Jurkat, Clone E6-1 (cell line): ENCODE data around the gene FLNB.
A peak's percentile ranks its signal among the peaks of the same experiment; 100 is the strongest.

ENCODE experiments used
- DNase-seq: peaks from one replicate; pipeline ENCODE4 v3.0.0-alpha.2; 2011; ENCODE audit warnings: low read depth, low spot score
- H3K4me3 ChIP-seq: 2 replicates; pipeline ENCODE4 v1.5.1; 2011; ENCODE audit warnings: mild to moderate bottlenecking, low read length, control low read depth, moderate library complexity

The FLNB gene

DNA sequence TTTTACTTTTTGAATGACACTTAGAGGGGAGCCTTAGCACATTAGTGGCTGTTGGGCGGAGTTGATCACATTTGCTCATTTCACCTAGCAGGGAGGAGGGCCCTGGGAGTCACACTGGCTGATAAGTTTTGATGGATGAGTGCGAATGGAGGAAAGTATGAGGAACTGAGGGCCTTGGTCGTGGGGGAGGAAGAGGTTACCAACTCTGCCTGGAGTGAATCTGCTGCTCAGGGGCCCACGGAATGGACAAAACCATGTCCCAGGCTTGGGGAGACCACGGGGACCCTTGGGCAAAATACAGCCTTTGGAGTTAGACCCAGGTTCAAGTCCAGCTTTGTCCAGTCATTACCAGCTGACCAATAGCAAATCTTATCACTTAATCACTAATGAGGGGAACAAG is 5.1 kb upstream of the FLNB start:
- no peak overlapping the region for H3K4me3 ChIP-seq
- DNase-seq = no peak

DNA sequence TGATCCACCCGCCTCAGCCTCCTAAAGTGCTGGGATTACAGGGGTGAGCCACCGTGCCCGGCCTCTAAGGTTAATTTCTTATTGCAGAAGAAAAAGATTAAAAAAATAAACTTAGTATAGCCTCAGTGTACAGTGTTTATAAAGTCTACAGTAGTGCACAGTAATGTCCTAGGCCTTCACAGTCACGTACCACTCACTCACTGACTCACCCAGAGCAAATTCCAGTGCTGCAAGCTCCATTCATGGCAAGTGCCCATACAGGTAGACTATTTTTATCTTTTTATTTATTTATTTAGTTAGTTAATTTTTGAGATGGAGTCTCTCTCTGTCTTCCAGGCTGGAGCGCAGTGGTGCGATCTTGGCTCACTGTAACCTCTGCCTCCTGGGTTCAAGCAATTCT is 3.2 kb upstream of the FLNB start:
- no peak overlapping the region for H3K4me3 ChIP-seq
- no peak for DNase-seq

DNA sequence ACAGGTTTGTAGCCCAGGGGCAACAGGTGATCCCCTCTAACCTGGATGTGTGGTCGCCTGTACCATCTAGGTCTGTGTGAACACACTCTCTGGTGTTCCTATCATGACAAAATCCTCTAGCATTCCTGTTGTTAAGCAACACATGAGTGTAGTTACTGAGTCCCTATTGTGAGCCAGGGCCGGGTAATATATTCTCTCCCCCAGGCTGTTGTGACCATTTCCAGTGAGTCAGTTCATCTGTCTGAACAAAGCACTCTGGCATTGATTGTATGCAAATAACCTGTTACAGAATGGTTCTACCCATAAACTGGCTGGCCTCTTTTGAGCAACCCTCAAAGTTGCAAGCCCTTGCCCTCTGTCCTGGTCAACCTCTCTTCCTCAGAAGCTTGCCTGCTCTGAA is 2.6 kb upstream of the FLNB start:
- DNase-seq = no peak
- no peak overlapping the region for H3K4me3 ChIP-seq

DNA sequence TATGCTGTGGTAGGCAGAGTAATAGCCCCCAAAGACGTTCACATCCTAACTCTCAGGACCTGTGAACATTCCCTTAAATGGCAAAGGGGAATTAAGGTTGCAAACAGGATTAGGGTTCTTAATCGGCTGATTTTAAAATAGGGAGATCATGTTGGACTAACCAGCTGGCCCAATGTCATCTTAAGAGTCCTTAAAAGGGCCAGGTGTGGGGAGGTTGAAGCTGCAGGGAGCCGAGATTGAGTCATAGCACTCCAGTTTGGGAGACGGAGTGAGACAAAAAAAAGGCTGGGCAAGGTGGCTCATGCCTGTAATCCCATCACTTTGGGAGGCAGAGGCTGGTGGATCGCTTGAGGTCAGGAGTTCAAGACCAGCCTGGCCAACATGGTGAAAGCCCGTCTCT is 1.6 kb upstream of the FLNB start:
- no peak for DNase-seq
- H3K4me3 ChIP-seq = no peak overlapping the region

DNA sequence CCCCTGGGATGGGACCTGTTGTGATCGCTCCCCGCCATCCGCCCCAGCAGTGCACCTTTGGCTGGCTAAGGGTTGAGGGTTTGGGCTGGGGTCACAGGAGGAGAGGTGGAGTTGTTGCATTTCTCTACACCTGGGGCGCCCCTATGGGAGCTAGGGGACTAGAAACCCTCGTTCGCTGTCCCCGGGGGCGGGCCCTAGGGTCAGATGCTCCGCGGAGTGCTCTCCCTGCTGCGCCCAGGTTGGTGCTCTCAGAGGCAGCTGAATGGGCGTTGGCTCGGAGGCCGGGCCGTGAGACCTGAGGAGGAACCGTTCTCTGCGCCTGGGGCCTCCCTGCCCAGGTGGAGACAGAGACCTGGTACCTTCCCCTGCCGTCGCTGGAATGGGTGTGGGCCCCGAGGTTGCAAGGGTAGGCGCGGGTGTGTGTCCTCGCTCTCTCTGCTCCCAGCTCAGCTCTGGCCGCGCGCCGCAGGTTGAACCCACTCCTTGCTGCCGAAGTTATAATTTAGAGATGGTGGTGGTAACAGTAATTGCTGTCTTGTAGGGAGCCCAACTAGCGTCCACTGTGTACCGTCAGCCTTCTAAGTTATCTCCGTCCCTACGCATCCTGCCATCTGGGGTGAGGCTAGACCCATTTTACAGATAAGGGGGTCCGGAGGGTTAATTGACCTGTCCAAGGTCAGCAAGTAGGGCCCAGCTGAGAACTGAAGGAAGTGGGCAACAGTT is 965 bp downstream of the FLNB start:
- peak overlapping the region; percentile 79 for H3K4me3 ChIP-seq
- no peak for DNase-seq

DNA sequence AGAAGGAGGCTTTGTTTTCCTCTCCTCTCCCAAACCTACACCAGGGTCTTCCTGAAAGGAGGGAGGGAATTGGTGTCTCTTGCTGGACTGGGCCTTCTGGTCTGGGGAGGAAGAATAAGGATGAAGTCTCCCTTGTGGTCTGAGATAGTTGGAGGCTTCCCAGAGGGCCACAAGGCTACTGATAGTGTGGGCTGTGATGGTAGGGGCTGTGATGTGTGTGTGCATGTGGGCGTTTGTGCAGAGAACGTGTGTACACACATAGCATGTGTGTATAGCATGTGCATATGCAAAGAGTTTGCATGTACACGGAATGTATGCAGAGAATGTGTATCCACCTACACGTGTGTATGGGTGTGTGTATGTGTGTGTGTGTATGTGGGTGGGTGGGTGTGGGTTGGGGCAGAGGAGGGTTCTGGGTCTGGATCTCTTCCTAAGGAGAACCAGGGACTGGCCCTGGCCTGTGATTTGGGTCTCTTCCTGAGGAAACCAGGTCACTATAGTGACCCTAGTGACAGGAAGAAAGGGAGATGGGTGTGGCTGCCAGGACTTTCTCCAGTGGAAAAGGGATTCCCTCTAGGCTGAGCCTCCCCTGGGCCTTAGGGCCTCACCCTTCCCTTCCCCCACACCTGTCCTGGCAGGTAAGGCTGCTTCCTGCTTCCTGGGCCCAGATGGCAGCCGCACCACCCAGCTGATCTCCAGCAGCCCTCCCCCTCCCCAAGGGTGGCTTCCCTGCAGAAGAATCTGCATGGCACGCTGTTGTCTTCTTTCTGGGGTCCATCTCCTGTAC is 1.7 kb downstream of the FLNB start:
- H3K4me3 ChIP-seq = peak overlapping the region; percentile 79
- no peak for DNase-seq

DNA sequence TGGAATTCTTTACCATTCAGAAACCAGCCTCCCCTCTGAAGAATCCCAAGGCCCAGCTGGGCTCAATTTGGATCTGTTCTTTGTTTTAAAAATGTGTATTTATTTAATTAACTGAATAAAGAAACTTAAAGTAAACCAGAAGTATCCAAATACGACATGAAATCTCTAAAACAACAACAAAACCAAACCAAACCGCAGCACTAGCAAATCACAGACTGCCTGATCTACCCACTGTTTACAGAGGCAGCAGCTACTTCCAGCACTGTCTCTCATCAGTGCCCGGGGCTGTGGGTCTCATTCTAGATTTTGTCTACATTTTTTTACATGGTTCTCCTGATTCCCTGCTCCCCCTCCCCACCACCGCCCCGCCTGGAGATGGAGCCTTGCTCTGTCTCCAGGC is 2.3 kb downstream of the FLNB start:
- no peak for DNase-seq
- H3K4me3 ChIP-seq = no peak overlapping the region

DNA sequence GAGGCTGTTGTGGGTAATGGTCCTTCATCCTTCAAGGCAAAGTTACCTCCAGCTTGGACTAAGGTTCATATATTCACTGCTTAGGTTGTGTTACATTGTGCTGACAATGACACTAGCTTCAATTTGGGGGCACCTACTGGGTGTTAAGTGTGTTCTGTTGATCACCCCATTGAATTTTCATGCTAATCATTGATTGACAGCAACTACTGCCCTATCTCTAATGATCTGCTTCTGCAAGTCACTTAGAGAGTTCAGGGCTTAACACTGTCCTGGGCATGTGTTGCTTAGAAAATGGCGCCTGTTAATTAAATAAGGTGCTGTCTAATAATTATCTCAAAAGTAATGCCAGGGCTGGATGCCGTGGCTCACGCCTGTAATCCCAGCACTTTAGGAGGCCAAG is 3.4 kb downstream of the FLNB start:
- no peak overlapping the region for H3K4me3 ChIP-seq
- DNase-seq = no peak

DNA sequence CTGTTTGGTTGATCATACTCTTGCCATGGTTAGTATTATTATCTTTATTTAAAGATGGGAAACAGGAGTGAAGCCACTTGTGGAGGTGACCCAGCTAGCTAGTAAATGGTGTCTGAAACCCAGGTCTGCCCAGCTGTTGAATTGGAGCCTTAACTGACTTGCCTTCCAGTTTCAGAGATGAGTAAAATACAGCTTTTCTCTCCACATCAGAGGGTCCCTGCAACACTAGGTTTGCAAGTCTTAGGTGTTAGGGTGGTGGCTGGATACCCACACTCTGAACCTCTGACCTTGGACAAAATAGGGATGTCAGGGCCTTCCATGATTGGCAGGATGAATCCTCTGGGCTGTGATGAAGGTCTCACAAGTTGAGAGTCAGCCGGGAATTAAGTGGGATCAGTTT is 4.1 kb downstream of the FLNB start:
- no peak for DNase-seq
- H3K4me3 ChIP-seq = no peak overlapping the region

DNA sequence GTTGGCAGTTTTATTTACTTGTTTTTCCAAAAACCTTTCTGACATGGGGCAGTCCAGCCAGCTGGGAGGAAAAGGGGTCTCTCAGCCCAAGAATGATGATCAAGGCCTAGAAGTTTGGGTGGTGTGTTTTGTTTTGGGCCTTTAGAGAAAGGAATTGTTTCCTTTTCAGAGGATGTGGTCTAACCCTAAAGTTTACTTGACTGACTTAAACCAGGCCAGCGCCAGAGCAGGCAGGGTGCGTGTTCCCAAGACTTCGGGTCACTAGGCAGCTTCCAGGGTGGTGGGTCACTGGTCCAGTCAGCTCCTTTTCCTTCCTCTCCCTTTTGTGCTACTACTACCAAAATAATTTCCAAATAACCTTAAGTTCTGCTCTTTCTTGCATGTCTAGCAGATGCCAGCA is 4.9 kb downstream of the FLNB start:
- H3K4me3 ChIP-seq = no peak overlapping the region
- no peak for DNase-seq

DNA sequence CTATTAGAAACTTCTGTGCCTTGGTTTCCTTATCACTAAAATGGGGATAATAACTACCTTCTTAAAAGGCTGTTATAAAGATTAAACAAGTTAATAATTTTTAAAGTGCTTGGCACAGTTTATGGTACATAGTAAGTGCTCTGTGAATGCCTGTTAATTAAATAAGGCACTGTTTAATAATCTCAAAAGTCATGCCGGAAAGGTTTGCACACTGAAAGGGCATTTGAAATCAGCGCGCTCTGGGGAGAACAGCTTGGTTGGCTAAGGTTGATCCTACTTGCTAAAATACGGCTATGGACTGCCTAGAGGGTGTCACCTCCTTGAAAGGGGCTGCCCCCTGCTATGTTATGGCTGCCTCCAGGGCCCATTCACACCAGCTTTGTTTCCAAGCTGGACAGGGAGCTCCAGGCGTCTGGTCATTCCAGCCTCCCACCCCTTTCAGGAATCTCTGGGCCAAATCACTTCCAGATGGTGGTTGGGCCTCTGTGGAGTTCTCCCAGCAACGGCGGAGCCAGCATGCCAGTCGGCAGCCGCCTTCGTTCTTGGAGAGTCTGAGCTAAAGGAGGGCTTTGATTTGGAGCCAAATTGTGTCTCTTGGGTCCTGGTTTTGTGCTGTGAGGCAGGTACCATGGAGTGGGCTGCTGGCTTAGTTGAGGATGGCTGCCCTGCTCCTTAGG is 5.9 kb downstream of the FLNB start:
- H3K4me3 ChIP-seq = no peak overlapping the region
- DNase-seq = no peak

DNA sequence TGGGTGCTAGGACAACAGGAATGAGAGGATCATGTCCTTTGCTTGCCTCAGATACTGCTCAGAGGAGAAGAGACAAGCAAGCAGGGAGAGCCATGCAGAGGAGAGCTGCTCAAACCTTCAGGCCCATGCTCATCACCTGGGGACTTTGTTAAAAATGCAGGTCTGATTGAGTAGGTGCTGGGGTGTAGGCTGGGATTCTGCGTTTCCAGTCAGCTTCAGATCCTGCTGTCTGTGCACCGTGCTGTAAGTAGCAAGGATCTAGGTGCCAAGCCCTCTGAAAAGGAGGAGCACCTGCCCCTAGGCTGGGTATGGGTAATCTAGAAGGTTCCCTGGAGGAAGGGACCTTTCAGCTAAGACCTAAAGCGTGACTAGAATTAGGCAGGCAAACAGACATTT is 7.3 kb downstream of the FLNB start:
- DNase-seq = no peak
- no peak overlapping the region for H3K4me3 ChIP-seq

DNA sequence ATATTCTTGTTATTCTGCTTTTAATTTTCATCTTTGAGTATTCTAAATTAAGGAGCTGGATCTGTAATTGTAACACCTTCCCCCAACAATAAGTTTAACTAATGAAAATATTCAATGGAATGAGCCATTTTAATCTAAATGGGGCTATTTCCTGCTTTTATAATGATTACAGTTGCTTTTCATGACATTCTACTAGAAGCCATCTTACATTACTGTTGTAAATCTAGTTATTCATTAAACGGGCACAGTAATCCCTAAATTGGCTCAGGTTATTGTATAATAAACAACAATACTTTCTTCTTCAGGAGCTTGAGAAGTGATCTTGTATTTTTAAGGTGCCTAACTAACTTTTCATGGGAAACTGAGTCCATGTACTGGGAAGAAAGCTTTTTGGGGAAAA is 8.5 kb downstream of the FLNB start:
- no peak for DNase-seq
- no peak overlapping the region for H3K4me3 ChIP-seq

DNA sequence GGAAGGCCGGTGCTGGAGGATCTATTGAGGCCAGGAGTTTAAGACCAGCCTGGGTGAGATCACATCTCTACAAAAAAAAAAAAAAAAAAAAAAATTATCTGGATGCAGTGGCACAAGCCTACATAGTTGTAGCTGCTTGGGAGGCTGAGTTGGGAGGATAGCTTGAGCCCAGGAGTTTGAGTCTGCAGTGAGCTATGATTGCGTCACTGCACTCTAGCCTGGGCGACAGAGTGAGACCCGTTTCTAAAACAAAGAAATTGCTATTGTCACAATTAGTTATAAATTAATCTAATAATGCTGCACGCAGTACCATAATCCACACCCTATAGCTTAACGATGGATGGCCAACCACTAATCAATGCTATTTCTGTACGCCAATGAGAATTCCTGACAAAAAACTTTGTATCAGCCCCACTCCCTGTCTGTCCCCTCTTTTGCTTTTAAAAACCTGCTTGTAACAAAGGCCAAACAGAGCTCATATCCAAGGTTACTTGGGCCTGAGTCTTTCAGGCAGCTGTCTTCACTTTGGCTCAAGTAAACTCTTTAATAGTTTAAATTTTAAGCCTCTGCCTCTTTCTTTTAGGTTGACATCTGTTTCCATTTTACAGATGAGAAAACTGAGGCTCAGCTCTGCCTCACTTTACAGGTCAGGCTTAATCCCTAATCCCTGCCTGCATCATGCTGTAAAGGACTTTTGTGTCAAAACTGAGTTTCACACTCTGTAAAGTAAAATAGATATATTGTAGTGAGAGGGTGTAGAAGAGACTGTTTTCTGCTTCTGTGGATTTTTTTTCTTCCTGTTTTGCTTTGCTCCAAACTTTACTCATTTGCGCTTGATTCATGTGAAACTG is 10.9 kb downstream of the FLNB start:
- DNase-seq = no peak
- H3K4me3 ChIP-seq = no peak overlapping the region

DNA sequence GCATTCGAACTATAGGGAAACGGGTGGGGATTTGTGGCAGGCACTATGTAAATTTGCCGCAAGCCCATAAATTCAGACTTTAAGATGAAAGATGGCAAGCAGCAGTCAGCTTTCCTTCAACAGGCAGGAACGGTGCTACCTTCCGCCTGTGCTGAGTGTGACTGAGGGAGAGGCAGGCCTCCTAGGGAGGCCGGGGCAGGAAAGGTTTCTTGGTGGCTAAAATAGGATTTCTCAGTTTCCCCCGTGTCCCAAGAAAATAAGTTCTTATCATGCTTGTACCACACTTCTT is 12.5 kb downstream of the FLNB start:
- no peak for DNase-seq
- H3K4me3 ChIP-seq = no peak overlapping the region

DNA sequence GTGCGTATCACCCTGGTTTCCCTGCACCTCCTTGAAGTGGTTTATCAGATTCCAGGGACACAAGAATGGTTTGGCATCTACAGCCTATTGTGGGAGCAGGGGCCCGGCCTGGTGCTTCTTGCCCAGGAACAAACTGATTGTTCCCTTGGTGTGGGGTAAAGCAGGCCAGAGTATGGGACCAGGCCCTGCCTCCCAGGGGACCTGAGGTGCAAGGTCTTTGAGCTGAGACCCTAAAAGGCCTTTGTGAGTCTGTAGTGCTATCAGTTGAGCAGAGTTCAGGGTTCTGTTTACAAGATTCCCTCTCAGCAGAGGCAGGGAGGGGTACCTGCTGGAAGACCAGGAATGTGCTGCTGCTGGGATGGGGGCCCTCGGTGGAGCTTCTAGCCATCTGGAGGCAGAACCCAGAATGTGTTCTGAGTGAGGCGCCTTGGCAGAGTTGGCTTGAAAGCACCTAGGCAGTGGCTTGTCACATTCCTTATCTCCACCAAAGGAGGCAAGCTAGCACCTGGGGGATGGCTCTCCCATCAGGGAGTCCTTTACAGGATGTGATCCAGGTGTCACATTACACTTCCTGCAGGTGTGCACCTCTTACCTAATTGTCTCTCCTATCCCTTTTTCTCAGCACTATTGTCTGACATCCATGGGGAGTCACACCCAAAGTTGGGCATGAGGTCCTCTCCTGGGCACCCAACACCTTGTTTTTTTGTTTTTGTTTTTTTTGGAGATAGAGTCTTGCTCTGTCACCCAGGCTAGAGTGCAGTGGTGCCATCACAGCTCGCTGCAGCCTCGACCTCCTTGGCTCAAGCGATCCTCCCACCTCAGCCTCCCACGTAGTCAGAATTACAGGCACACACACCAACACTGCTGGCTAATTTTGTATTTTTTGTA is 13.1 kb downstream of the FLNB start:
- no peak overlapping the region for H3K4me3 ChIP-seq
- DNase-seq = no peak

DNA sequence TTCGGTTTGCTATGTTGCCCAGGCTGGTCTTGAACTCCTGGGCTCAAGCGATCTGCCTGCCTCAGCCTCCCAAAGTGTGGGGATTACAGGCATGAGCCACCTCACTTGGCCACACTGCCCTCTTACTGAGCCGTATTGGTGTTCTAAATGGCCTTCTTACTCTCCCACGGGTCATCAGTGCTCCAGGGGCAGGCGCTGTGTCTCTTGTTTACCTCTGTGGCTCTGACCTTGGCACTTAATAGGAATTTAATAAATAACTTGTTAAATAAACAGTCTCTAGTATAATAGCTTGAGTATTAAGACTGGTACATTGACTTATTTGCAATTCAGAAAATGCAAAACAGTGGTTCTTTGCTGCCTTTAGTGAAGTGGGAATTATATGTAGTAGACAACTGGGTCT is 13.7 kb downstream of the FLNB start:
- H3K4me3 ChIP-seq = no peak overlapping the region
- DNase-seq = no peak

DNA sequence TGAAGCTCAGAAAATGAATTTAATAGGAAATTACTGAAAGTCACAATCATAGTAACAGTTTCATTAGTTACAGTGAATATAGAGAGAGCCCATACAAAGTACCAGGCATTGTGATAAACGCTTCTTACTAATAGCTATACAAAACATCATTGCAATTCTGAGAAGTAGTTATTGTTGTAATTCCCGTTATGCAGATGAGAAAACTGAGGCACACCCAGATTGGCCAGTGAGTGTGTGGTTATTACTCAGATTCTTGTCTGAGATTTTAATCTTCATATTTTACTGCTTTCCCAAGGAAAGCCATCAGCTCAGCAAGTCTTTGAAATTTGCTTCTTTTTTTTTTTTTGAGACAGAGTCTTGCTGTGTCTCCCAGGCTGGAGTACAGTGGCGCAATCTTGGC is 14.3 kb downstream of the FLNB start:
- no peak for DNase-seq

DNA sequence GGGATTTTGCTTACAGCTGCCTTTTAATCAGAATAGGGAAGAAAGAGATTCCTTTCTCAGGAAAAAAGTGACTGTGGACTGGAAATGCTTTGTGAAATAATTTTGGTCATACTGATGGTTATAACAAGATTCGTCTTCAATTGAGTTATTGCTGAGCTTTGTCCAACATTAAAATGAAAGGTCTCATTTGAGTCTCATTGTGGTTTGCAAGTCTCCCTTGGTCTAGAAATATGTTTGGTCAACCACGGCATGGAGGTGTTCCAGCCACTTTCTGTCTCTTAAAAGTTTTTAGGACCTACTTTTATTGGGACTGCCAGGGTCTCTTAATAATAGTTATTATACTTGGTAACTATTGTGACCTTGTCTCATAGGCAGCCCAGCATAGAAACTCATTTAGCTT is 15.3 kb downstream of the FLNB start:
- no peak overlapping the region for H3K4me3 ChIP-seq
- DNase-seq = no peak

More for the DNA sequence above, 14.3 kb downstream of the FLNB start:
- H3K4me3 ChIP-seq = no peak overlapping the region
